ENCODE results near the gene ERC2.

DNA sequence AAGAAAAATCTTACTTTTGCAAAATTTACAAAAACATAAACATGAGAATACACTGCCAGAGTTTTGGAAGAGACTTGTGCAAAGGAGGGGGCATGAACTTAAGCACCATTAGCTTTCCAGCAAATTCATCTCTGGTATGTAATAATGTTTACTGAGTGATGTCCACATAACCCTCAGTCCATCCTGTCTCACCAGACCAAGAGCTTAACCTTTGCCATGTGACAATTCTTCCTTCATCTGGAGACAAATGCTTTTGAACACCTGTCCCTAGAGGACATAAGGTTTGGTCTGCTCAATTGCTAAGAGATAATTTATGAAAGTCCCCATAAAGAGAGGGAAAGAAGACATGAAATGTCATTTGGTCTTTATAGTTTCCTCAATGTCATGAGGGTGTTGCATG lies 412.3 kb downstream of the ERC2 start:
- TF ChIP-seq, protein P1, sequence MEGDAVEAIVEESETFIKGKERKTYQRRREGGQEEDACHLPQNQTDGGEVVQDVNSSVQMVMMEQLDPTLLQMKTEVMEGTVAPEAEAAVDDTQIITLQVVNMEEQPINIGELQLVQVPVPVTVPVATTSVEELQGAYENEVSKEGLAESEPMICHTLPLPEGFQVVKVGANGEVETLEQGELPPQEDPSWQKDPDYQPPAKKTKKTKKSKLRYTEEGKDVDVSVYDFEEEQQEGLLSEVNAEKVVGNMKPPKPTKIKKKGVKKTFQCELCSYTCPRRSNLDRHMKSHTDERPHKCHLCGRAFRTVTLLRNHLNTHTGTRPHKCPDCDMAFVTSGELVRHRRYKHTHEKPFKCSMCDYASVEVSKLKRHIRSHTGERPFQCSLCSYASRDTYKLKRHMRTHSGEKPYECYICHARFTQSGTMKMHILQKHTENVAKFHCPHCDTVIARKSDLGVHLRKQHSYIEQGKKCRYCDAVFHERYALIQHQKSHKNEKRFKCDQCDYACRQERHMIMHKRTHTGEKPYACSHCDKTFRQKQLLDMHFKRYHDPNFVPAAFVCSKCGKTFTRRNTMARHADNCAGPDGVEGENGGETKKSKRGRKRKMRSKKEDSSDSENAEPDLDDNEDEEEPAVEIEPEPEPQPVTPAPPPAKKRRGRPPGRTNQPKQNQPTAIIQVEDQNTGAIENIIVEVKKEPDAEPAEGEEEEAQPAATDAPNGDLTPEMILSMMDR (IDR thresholded peaks at IDR 0.05): no peak
- no peak for TF ChIP-seq POLR2A (IDR thresholded peaks at IDR 0.05)
